ENCODE measurements around the gene C1orf52. TPM values are rescaled to one million over a fixed set of nuclear protein-coding genes. Genes with fewer than 3 reads are reported as not detected.

C1orf52 gene
- total RNA-seq, 4 donors from 2014 or later: 12.7 to 20.7 (median 17.9) TPM

DNA sequence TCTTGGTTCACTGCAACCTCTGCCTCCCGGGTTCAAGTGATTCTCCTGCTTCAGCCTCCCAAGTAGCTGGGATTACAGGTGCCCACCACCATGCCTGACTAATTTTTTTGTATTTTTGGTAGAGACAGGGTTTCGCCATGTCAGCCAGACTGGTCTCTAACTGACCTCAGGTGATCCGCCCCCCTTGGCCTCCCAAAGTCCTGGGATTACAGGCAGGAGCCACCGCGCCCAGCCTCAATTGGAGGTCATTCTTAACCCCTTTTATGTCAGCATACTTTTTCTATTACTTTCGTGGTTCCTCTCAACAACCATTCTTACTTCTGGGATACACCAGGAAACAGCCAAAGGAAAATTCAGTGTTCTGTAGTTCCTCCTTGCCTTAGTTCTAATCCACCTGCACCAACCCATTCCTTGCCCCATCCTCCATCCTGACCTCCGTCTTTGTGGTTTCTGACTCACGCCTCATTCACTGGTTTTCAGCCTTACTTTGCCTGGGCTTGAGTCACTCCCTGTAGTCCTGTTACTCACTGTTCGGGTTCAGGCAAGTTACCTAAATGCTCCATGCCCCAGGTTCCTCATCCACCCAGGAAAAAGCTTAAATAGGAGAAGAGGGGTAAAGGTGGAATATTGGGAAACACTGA is 29.9 kb upstream of the C1orf52 start:
- TF ChIP-seq, protein P1, sequence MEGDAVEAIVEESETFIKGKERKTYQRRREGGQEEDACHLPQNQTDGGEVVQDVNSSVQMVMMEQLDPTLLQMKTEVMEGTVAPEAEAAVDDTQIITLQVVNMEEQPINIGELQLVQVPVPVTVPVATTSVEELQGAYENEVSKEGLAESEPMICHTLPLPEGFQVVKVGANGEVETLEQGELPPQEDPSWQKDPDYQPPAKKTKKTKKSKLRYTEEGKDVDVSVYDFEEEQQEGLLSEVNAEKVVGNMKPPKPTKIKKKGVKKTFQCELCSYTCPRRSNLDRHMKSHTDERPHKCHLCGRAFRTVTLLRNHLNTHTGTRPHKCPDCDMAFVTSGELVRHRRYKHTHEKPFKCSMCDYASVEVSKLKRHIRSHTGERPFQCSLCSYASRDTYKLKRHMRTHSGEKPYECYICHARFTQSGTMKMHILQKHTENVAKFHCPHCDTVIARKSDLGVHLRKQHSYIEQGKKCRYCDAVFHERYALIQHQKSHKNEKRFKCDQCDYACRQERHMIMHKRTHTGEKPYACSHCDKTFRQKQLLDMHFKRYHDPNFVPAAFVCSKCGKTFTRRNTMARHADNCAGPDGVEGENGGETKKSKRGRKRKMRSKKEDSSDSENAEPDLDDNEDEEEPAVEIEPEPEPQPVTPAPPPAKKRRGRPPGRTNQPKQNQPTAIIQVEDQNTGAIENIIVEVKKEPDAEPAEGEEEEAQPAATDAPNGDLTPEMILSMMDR (IDR thresholded peaks at IDR 0.05; ENCODE audit: low read depth): no peak

DNA sequence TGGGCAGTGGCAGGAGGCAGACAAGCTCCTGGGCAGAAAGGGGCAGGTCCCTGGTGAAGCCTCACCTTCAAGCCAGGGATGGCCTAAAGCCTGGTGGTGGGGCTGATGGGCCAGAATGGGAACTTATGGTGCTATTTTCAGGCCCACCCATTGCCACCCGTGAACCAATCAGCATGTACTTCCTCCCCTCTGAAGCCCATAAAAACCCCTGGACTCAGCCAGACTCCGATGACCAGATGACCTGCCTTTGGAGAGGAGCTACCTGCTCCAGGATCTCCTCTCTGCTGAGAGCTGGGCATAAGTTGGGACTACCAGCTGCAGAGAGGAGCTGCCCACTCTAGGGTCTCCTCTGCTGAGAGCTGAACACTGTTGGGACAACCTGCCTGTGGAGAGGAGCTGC is 24.7 kb upstream of the C1orf52 start:
- TF ChIP-seq, protein P1 (IDR thresholded peaks at IDR 0.05; ENCODE audit: low read depth): no peak

DNA sequence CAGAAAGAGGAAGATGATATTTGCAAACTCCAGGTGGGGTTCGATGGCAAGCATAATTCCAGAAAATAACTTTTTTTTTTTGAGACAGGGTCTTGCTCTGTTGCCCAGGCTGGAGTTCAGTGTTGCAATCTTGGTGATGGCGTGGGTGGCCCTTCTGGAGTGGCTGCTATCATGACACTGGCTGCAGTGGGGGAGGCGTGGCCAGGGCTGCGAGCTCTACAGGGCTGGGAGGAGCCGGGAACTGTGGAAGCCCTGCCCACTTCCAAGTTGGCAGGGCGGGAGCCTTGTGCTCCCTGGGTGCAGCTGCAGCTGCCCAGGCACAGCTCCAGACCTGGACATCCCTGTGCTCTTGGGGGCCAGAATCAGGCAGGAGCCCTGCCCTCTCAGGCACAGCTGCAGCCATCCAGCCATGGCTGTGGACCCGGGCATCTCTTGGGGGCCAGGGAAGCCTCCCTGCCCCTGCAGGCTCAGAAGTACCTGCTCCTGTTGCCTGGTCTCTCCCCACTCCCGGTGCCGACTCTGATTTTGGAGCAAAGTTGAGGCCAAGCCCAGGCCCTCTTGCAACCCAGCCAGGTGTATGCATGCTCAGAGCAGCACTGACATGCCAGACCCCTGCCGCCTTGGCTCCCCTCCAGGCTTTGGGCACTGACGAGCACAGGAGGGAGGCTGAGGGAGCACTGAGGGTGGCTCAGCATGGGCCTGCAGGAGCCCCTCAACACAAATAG is 24.2 kb upstream of the C1orf52 start:
- TF ChIP-seq, protein P1 (IDR thresholded peaks at IDR 0.05; ENCODE audit: low read depth): no peak

DNA sequence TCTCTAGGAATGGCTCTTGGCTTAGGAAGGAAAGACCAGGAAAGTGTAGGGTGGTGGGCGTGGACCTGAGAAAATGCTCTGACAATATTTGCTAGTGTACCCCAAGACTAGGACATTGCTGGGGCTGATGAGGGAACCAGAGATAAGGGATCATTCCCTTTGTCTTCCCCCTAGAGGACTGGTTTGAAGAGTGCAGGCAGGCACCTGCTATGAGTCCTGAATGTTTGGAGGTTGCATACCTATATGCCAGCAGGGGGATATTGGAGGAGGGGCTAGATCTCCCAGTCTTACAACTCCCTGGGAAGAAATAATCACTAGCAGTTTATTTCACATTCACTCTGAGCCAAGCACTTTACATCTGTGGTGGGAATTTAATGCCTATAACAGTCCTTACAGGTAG is 23.0 kb upstream of the C1orf52 start:
- TF ChIP-seq, protein P1 (IDR thresholded peaks at IDR 0.05; ENCODE audit: low read depth): no peak

DNA sequence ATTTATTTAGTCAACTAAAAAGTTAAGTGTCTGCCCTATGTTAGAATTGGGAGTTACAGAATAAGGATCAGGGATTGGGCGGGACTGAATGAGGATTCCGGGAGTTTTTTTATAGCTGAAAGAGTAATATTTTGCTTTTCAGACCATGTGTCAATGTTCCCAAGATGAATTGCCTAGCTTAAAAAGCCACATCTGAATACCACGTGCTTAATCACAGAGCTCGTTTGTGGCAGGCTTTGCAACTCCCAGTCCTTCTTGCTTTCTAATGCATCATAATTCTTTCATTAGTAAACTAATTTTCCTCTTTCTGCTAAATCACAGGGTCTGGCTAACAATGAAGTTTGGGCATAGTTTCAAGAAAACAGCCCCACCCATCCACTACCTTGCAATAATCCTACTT is 21.2 kb upstream of the C1orf52 start:
- TF ChIP-seq, protein P1 (IDR thresholded peaks at IDR 0.05; ENCODE audit: low read depth): no peak

DNA sequence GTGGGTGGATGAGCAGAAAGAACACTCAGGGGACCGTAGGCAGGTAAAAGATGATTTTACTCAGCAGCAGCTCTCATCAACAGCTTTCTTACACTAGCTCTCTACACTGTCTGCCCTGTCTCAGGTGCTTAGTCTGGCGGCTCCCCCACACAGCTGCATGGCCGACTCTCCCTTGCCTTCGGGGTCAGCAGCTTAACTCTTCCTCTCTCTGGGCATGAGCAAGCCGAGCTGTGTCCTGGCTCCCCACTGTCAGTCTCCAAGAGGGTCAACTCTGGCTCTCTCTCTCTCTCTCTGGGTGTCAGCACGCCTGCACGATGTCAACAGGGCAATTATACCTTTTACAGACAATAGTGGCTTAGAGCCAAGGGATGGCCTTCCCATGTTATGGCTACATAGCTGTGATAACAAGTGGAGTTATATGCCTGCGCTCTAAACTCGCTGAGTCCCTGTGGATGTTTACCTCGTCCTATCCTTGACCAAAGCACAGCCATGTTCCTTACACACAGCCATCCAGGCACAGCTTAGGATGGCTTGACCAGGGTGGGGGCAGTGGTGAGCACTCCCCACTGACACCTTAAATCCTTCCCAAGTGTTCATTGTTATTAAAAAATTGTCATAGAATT is 20.1 kb upstream of the C1orf52 start:
- TF ChIP-seq, protein P1 (IDR thresholded peaks at IDR 0.05; ENCODE audit: low read depth): no peak

DNA sequence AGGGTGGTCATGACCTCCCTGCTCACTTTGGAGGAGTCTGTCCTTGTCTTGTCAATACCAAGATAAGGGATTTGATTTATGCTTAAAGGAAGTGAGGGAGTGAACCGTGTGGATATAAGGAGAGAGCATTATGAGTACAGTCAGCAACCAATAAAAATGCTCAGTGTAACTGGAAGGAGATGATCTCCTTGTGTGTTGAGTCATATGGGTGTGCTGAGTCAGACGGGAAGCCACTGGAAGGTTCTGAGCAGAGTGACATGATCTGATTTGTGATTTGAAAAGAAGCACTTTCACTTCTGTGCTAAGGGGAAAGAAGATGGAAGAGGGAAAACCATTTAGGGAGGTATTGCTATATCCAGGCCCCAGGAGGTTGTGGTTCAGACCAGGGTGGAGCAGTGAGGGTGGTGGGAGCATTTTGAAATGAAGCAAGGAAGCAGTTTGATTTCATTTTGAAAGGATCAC is 19.4 kb upstream of the C1orf52 start:
- TF ChIP-seq, protein P1 (IDR thresholded peaks at IDR 0.05; ENCODE audit: low read depth): no peak

Data from subcutaneous adipose tissue (tissue), 4 donors.